HG03354 (cell line): Measurements from ENCODE around the gene DNAH1.

ENCODE experiments used
- ATAC-seq: cut with Tn5 transposase; IDR thresholded peaks from one replicate; pipeline ENCODE4 v1.9.1; 2021; ENCODE audit warnings: mild to moderate bottlenecking; ENCODE audit not compliant: unreplicated experiment, poor library complexity, severe bottlenecking

DNAH1 gene

GRCh38 chr3:52289747-52290595, 26.1 kb upstream of the DNAH1 start:
- no peak for ATAC-seq

GRCh38 chr3:52290596-52291507, 25.3 kb upstream of the DNAH1 start:
- ATAC-seq: no peak

GRCh38 chr3:52291508-52292181, 24.5 kb upstream of the DNAH1 start:
- ATAC-seq: no peak

- ATAC-seq: no peak
These were observed 23.7 kb upstream of the DNAH1 start for GRCh38 chr3:52292247-52293065.

- ATAC-seq: no peak
These were observed 22.4 kb upstream of the DNAH1 start for GRCh38 chr3:52293491-52294319.

GRCh38 chr3:52294320-52295150, 21.6 kb upstream of the DNAH1 start:
- no peak for ATAC-seq

- no peak for ATAC-seq
These were observed 20.4 kb upstream of the DNAH1 start for GRCh38 chr3:52295671-52296208.

GRCh38 chr3:52297242-52298148, 18.6 kb upstream of the DNAH1 start:
- ATAC-seq: no peak

- ATAC-seq: no peak
These were observed 17.7 kb upstream of the DNAH1 start for GRCh38 chr3:52298149-52299098.

GRCh38 chr3:52299247-52299878, 16.8 kb upstream of the DNAH1 start:
- ATAC-seq: no peak

GRCh38 chr3:52299879-52300611, 16.1 kb upstream of the DNAH1 start:
- no peak for ATAC-seq

GRCh38 chr3:52302426-52303145, 13.5 kb upstream of the DNAH1 start:
- ATAC-seq: no peak

GRCh38 chr3:52303811-52304210, 12.3 kb upstream of the DNAH1 start:
- ATAC-seq: no peak

GRCh38 chr3:52305926-52306325, 10.2 kb upstream of the DNAH1 start:
- ATAC-seq: no peak
